Naive thymus-derived CD8-positive, alpha-beta T cell (primary cell): ENCODE results near the gene SAA4. TPM values are rescaled to one million over a fixed set of nuclear protein-coding genes. Genes with fewer than 3 reads are reported as not detected.

Experiments
- ATAC-seq, 2 donors: fragments of 150-1000 bp; cut with Tn5 transposase in 1 of 2; sonication (Bioruptor Pico), chemical (Tn5 transposase) in 1 of 2; 1 replicate in 1 of 2; 2 replicates in 1 of 2; pipeline ENCODE4 v1.10.0; 2021; ENCODE audit warnings: mild to moderate bottlenecking in 2 of 2, moderate library complexity in 2 of 2
- POLR2A ChIA-PET: fragments of 350-600 bp; sonication (Branson Sonifier 250); formaldehyde crosslinking; loops from one replicate; lab custom pipeline; 2021; ENCODE audit warnings: antibody characterized with exemption; lab: Charles Lee
- DNase-seq, 10 donors: peaks; one replicate each; pipeline versions ENCODE4 v3.0.0 to v3.0.0-alpha.2; 2020 to 2022
- H3K27ac Mint-ChIP-seq, 10 donors: one replicate each; pipeline ENCODE4 v1.8.0; 2020 to 2022; ENCODE audit warnings: mild to moderate bottlenecking in 10 of 10, mixed read lengths in 10 of 10, moderate library complexity in 4 of 10, inconsistent platforms in 1 of 10
- H3K27me3 Mint-ChIP-seq, 5 donors: one replicate each; pipeline ENCODE4 v1.8.0; 2021 to 2022; ENCODE audit warnings: mixed read lengths in 5 of 5
- H3K36me3 Mint-ChIP-seq, 3 donors: one replicate each; pipeline ENCODE4 v1.8.0; 2020 to 2022; ENCODE audit warnings: mixed read lengths in 3 of 3, mild to moderate bottlenecking in 2 of 3, inconsistent platforms in 1 of 3
- H3K4me1 Mint-ChIP-seq, 4 donors: one replicate each; pipeline ENCODE4 v1.8.0; 2021 to 2022; ENCODE audit warnings: mixed read lengths in 4 of 4
- H3K4me3 Mint-ChIP-seq, 10 donors: one replicate each; pipeline ENCODE4 v1.8.0; 2020 to 2022; ENCODE audit warnings: mild to moderate bottlenecking in 10 of 10, mixed read lengths in 10 of 10, moderate library complexity in 6 of 10, inconsistent platforms in 1 of 10
- H3K9me3 Mint-ChIP-seq, 9 donors: one replicate each; pipeline ENCODE4 v1.8.0; 2020 to 2022; ENCODE audit warnings: mixed read lengths in 9 of 9, mild to moderate bottlenecking in 3 of 9, inconsistent platforms in 1 of 9, moderate library complexity in 1 of 9
- polyA plus RNA-seq, 3 donors: library from polyadenylated mRNA; unstranded; fragments of 300-500 nt; fragmentation: Illumina TruSeq; gene quantifications; one replicate each; pipeline ENCODE4 v1.2.3, GENCODE V29; 2021
- total RNA-seq, 8 experiments: library from RNA in 2 of 8; stranded (reverse) in 2 of 8; gene quantifications; one replicate each; pipeline ENCODE4 v1.2.3 and lab custom pipeline; 2021 to 2026

Gene SAA4
- total and polyA plus RNA-seq, 5 experiments from 2014 or later: not detected

DNA sequence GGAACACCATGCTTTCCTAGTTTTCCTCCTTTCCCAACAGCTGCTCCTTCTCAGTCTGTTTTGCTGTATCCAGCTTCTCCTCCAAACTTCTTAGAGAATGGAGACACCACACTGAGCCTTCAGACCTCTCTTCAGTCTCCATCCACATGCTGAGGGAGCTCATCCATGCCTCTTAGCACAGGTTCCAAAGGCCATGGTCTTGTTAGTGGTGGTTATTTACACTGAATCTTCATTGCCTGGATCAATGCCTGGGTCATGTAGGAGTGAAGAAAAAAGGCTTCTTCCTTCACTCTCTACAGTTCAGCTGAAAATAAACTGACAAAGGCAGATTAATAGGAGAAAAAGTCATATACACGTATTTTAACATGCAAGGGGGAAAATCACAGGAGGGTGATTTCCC lies 3.1 kb upstream of the SAA4 start:
- POLR2A ChIA-PET: no interaction called here
- peaks cover 0 to 10% (median 1%) of the 10 kb centered on the region in 3 donors for H3K36me3 Mint-ChIP-seq
- no peak for ATAC-seq
- H3K27ac Mint-ChIP-seq: no peak overlapping the region
- no peak overlapping the region for H3K4me3 Mint-ChIP-seq
- peaks cover 0 to 11% (median 7%) of the 10 kb centered on the region in 9 donors for H3K9me3 Mint-ChIP-seq
- H3K27me3 Mint-ChIP-seq: peaks cover 14 to 52% (median 18%) of the 10 kb centered on the region in 5 donors
- no peak for DNase-seq
- H3K4me1 Mint-ChIP-seq: peaks cover 0 to 2% (median 0%) of the 10 kb centered on the region in 4 donors

DNA sequence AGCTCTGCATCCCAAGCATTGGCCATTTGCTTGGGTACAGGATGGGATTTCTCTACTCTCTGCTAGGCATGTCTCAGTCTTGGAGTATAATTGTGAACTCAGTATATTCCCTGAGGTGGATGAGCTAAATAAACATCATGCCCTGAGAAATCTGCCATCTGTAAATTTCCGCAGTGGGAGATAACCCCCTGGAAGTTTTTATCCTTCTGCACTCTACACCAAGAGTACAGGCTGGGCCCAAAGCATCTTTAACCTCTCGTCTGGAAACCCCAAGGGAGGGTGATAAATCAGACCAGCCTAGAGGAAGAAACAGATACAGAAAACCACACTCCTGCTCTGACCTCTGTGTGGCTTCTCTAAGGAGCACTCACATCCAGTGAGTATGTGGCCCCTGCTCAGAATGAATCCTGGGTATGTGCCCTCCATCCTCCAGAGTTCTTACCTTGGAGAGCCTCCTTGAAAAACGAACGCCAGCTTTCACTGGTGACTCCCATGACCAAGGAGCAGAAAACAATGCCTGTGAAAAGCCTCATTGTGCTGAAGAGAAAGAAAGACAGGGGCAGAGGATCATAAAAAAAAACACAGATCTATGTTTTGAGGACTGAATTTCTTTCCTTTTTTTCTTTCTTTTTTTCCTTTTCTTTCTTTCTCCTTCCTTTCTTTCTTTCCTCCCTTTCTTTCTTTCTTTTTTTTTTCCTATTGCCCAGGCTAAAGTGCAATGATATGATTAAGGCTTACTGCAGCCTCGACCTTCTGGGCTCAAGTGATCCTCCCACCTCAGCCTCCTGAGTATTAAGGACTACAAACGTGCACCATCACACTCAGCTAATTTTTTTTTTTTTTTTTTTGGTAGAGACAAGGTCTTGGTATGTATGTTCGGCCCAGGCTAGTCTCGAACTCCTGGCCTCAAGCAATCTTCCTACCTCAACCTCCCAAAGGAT lies 938 bp downstream of the SAA4 start:
- POLR2A ChIA-PET: no interaction called here
- H3K27ac Mint-ChIP-seq: no peak overlapping the region
- peaks cover 15 to 54% (median 22%) of the 10 kb centered on the region in 5 donors for H3K27me3 Mint-ChIP-seq
- H3K9me3 Mint-ChIP-seq: no peaks in the 10 kb centered on the region
- ATAC-seq (no peak), DNase-seq (no peak)
- no peaks in the 10 kb centered on the region for H3K4me1 Mint-ChIP-seq
- H3K36me3 Mint-ChIP-seq: peaks cover 0 to 10% (median 0%) of the 10 kb centered on the region in 3 donors
- H3K4me3 Mint-ChIP-seq: no peak overlapping the region

DNA sequence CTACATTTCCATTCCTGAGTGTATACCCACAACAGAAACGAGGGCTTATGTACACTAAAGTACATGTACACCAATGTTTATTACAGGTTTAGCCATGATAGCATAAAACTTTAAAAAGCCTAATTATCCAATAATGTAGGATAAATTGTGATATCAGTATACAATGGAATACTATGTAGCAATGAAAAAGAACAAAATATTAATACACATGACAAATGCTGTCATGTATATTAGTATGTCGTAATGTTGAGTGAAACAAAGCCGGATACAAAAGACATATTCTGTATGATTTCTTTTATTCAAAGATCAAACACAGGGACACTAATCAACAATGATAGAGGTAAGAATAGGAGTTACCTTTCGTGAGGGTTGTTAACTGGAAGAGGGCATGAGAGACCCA lies 2.7 kb downstream of the SAA4 start:
- Mint-ChIP-seq H3K27me3 (peaks cover 7 to 36% (median 12%) of the 10 kb centered on the region in 5 donors), H3K9me3 (no peaks in the 10 kb centered on the region), H3K27ac (no peak overlapping the region), H3K36me3 (no peaks in the 10 kb centered on the region), H3K4me3 (no peak overlapping the region), H3K4me1 (peaks cover 0 to 5% (median 0%) of the 10 kb centered on the region in 4 donors)
- POLR2A ChIA-PET: no interaction called here
- ATAC-seq: no peak
- no peak for DNase-seq

DNA sequence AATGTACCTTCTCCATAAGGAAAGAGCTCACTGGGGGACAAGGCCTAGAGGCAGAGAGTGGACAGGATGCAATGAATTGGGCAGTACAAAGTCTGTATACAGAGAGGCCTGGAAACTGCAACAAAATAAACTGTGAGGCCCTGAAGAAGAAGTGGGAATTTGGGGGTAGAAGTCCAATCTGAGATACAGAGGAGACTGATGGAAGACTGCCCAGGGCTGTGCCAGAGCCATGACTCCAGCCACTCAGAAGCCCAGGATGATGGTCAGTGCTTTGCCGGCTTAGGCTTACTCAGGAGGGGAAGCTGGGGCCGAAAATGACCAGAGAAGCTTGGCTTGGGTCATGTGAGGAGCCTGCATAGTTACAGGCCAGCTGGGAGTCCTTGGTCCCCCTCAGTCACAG lies 5.7 kb downstream of the SAA4 start:
- Mint-ChIP-seq H3K4me3 (no peak overlapping the region), H3K9me3 (no peaks in the 10 kb centered on the region), H3K27me3 (peaks cover 5 to 15% (median 10%) of the 10 kb centered on the region in 5 donors), H3K27ac (no peak overlapping the region), H3K4me1 (peaks cover 0 to 10% (median 0%) of the 10 kb centered on the region in 4 donors), H3K36me3 (no peaks in the 10 kb centered on the region)
- ATAC-seq (no peak), DNase-seq (no peak)
- POLR2A ChIA-PET: interaction anchor here (0.7 kb wide), 2 partner anchors 165 to 348 kb away, joined by 3 to 4 read pairs; no protein-coding TSS in a partner anchor

DNA sequence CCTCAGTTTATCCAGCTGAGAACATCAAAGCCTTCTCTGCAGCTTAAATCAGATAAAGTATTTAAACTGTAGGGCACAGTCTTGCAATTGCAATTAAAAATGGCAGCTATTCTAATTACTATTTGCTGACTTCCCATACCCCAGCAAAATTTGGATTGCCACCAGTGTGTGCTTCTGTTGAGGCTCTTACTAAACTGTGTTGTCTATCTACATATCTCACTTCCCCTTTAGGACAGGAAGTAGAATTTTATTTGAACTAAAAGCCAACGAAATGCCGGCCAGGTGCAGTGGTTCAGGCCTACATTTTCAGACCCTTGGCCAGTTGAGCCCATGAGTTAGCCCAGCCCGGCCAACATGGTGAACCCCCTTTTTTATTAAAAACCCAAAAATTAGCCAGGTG lies 7.1 kb downstream of the SAA4 start:
- no peak for ATAC-seq
- peaks cover 0 to 13% (median 0%) of the 10 kb centered on the region in 4 donors for H3K4me1 Mint-ChIP-seq
- peaks cover 0 to under 1% (median 0%) of the 10 kb centered on the region in 9 donors for H3K9me3 Mint-ChIP-seq
- no peak overlapping the region for H3K4me3 Mint-ChIP-seq
- no peak overlapping the region for H3K27ac Mint-ChIP-seq
- POLR2A ChIA-PET: no interaction called here
- peaks cover 0 to under 1% (median 0%) of the 10 kb centered on the region in 3 donors for H3K36me3 Mint-ChIP-seq
- H3K27me3 Mint-ChIP-seq: peaks cover 9 to 15% (median 12%) of the 10 kb centered on the region in 5 donors
- no peak for DNase-seq

DNA sequence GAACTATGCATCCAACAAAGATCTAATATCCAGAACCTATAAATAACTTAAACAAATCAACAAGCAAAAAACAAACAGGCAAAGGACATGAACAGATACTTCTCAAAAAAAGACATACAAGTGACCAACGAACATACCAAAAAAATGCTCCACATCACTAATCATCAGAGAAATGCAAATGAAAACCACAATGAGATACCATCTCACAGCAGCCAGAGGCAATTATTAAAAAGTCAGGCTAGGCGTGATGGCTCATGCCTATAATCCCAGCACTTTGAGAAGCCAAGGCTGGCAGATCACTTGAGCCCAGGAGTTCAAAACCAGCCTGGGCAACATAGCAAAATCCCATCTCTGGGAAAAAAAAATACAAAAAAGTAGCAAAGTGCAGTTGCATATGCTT lies 10.7 kb downstream of the SAA4 start:
- Mint-ChIP-seq H3K9me3 (peaks cover 0 to 2% (median 0%) of the 10 kb centered on the region in 9 donors), H3K27ac (peak overlapping the region in 1 of 10 donors; percentile 20), H3K36me3 (peaks cover 0 to 5% (median 0%) of the 10 kb centered on the region in 3 donors), H3K4me1 (peaks cover 0 to 13% (median 0%) of the 10 kb centered on the region in 4 donors), H3K27me3 (peaks cover 0 to 12% (median 7%) of the 10 kb centered on the region in 5 donors), H3K4me3 (no peak overlapping the region)
- POLR2A ChIA-PET: no interaction called here
- ATAC-seq (no peak), DNase-seq (no peak)

DNA sequence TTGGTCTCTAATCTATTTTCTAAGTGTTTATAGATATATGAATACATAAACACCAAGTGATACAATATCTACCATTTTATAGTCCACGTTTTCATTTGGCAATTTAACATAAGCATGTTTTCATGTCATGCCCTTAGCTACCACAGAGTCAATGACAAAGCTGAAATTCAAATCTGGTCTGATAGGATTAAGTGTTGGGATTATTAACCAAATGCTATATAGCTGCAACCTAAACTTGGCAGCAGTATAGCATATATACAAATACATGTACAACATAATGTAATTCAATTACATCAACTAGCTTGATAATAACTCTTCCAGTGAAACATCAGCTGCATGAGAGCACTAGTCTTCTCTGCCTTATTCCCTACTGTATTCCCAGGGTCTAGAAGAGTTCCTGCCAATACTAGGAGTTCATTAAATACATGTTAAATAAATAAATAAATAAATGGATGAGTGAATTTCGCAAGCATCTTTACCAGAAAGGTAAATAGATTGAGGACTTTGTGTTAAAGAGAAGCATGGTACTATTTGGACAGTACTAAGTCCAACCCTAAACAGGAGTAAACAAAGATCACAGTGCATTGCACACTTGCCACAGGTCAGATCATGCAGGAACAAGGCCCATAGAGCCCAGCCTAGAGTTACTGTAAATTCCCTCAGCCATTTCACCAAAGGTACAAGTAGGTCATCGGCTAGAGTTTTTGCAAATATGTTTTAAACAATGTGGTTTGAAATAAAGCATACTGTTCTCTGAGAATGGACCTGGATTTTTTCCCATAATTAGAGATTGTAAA lies 12.8 kb downstream of the SAA4 start:
- peaks cover 0 to 2% (median 0%) of the 10 kb centered on the region in 9 donors for H3K9me3 Mint-ChIP-seq
- peaks cover 0 to 5% (median 0%) of the 10 kb centered on the region in 3 donors for H3K36me3 Mint-ChIP-seq
- H3K27ac Mint-ChIP-seq: no peak overlapping the region
- DNase-seq (no peak), ATAC-seq (no peak)
- no peak overlapping the region for H3K4me3 Mint-ChIP-seq
- peaks cover 0 to 7% (median 0%) of the 10 kb centered on the region in 4 donors for H3K4me1 Mint-ChIP-seq
- POLR2A ChIA-PET: no interaction called here
- H3K27me3 Mint-ChIP-seq: peaks cover 0 to 14% (median 7%) of the 10 kb centered on the region in 5 donors

DNA sequence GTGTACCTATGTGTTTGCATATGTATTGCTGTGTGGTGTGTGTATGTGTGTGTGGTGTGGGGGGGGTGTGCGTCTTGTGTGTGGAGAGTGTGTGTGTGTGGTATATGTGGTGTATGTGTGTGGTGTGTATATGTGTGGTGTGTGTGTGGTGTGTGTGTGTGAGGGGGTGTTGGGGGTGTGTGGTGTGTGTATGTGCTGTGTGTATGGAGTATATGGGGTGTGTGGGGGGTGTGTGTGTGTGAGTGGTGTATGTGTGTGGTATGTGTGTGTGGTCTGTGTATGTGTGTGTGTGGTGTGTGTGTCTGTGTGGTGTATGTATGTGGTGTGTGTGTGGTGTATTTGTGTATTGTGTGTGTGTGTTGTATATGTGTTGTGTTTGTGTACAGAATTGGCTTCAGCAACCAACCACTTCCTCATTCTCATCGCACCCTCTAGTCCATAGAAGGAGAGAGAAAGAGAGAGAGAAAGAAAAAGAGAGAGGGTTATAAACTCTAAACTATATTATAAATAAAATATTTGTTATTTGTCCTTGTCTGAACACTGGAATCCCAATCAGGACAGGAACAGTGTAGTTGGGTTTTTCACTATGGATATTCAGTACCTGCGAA lies 13.7 kb downstream of the SAA4 start:
- ATAC-seq (no peak), DNase-seq (no peak)
- H3K4me1 Mint-ChIP-seq: peaks cover 0 to 3% (median 0%) of the 10 kb centered on the region in 4 donors
- H3K4me3 Mint-ChIP-seq: no peak overlapping the region
- POLR2A ChIA-PET: no interaction called here
- H3K9me3 Mint-ChIP-seq: peaks cover 0 to 4% (median 0%) of the 10 kb centered on the region in 9 donors
- peaks cover 2 to 14% (median 7%) of the 10 kb centered on the region in 5 donors for H3K27me3 Mint-ChIP-seq
- peaks cover 0 to 5% (median 0%) of the 10 kb centered on the region in 3 donors for H3K36me3 Mint-ChIP-seq
- H3K27ac Mint-ChIP-seq: no peak overlapping the region

DNA sequence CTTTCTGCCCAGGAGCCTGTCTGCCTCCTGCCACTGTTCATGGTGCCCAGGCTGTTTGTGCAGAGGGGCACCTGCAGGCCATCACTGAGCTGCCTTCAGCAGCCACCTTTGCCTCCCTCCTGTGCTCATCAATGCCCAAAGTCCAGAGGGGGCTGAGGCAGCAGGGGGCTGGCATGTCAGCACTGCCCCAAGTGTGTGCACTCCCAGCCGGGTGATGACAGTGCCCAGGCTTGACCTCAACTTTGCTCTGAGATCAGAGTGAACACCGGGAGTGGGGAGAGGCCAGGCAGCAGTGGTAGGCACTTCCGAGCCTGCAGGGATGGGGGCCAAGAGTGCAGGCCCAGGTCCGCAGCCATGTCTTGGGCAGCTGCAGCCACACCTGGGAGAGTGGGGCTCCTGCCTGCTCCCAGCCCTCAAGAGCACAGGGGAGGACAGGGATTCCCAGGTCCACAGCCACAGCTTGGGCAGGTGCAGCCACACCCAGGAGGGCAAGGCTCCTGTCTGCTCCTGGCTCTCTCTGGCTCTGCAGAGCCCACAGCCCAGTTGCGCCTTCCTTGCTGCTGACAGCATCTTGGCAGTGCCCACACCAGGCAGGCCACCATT lies 15.2 kb downstream of the SAA4 start:
- Mint-ChIP-seq H3K27ac (no peak overlapping the region), H3K4me3 (no peak overlapping the region)
- POLR2A ChIA-PET: interaction anchor here (0.6 kb wide), 1 partner anchor 151 kb away, joined by 3 read pairs; no protein-coding TSS in a partner anchor

DNA sequence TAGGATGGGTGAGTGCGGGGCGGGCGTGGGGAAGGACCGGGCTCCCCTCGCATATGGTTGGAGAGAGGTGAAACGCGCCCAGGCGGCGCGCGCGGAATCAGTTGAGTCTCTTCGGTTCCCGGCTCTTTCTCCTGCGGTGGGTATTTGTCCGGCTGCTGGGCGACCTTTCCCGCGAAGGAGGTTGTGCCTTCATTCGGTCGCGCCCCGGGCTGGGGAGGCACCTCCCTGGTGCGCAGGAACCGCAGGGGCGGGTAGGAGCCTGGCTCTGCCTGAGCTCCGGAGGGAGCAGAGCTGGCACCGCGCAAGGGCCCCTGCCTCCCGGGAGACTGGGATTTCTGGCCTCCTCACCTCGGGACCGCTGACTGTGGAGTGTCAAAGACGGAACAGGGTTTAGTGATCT lies 27.5 kb downstream of the SAA4 start:
- H3K27me3 Mint-ChIP-seq: peaks cover 17 to 71% (median 44%) of the 10 kb centered on the region in 5 donors
- DNase-seq (no peak), ATAC-seq (no peak)
- no peak overlapping the region for H3K4me3 Mint-ChIP-seq
- H3K4me1 Mint-ChIP-seq: no peaks in the 10 kb centered on the region
- H3K9me3 Mint-ChIP-seq: peaks cover 0 to 2% (median 0%) of the 10 kb centered on the region in 9 donors
- POLR2A ChIA-PET: no interaction called here
- no peak overlapping the region for H3K27ac Mint-ChIP-seq
- no peaks in the 10 kb centered on the region for H3K36me3 Mint-ChIP-seq

More for the DNA sequence above, 15.2 kb downstream of the SAA4 start:
- Mint-ChIP-seq H3K27me3 (peaks cover 5 to 14% (median 9%) of the 10 kb centered on the region in 5 donors), H3K9me3 (peaks cover 0 to 9% (median 2%) of the 10 kb centered on the region in 9 donors), H3K36me3 (peaks cover 0 to 5% (median 0%) of the 10 kb centered on the region in 3 donors), H3K4me1 (peaks cover 0 to 3% (median 0%) of the 10 kb centered on the region in 4 donors)
- ATAC-seq (no peak), DNase-seq (no peak)

DNA sequence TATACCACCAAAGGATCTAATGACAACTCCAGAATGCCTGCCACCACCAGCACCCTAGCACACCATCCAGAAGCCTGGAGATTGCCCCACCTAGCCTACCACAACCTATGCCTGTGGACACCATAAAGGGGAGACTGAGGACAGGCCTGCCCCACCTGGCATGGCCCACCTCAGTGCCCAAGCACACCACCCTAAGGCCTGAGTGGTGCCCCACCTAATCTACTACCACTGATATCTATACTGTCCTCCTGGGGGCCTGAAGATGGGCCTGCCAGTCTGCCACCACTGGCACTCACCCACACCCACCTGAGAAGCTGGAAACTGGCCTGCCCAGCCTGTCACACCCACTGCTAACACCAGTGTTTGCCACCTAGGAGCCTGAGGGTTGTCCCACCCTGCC lies 31.8 kb downstream of the SAA4 start:
- Mint-ChIP-seq H3K9me3 (peaks cover 0 to 10% (median 0%) of the 10 kb centered on the region in 9 donors), H3K27ac (no peak overlapping the region), H3K4me1 (no peaks in the 10 kb centered on the region), H3K27me3 (peaks cover 24 to 94% (median 51%) of the 10 kb centered on the region in 5 donors), H3K36me3 (peaks cover 0 to 5% (median 0%) of the 10 kb centered on the region in 3 donors), H3K4me3 (no peak overlapping the region)
- DNase-seq: no peak
- POLR2A ChIA-PET: no interaction called here
- no peak for ATAC-seq

DNA sequence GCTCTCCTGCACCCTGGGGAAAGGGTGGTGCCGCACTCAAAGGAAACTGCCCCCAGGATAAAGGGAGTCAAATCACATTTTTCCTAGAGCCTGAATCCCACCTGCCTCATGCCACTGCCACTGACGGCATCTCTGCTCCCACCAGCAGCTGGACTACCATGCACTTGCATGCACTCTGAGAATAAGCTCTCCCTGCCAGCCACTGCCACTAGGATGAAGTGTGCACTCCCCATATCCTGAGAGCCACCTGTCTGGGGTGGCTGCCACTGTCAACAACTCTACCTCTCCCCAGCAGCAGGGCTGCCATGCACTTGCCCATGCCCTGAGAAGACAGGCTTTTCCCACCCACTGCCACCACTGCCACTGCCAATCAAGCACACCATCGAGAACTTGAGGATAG lies 32.4 kb downstream of the SAA4 start:
- ATAC-seq: no peak
- Mint-ChIP-seq H3K36me3 (peaks cover 0 to 5% (median 0%) of the 10 kb centered on the region in 3 donors), H3K27ac (no peak overlapping the region), H3K4me3 (no peak overlapping the region), H3K4me1 (no peaks in the 10 kb centered on the region), H3K9me3 (peaks cover 0 to 10% (median 0%) of the 10 kb centered on the region in 9 donors), H3K27me3 (peaks cover 24 to 91% (median 50%) of the 10 kb centered on the region in 5 donors)
- POLR2A ChIA-PET: no interaction called here
- DNase-seq: no peak
